GM18517 (cell line): ENCODE measurements around the gene TSPAN13.
"Not testable (repeated sequence)": the region's sequence is repeated elsewhere in the genome, so short reads cannot be mapped to it uniquely, and the experiment has no call there.

Experiments used
- ATAC-seq: cut with Tn5 transposase; IDR thresholded peaks from one replicate; pipeline ENCODE4 v1.9.1; 2021; ENCODE audit warnings: mild to moderate bottlenecking, moderate library complexity; ENCODE audit not compliant: unreplicated experiment

TSPAN13 gene

GRCh38 chr7:16740623-16740953 lies 13.0 kb upstream of the TSPAN13 start:
- no peak for ATAC-seq

- ATAC-seq = no peak
These were observed 12.6 kb upstream of the TSPAN13 start for GRCh38 chr7:16740996-16741395.

DNA sequence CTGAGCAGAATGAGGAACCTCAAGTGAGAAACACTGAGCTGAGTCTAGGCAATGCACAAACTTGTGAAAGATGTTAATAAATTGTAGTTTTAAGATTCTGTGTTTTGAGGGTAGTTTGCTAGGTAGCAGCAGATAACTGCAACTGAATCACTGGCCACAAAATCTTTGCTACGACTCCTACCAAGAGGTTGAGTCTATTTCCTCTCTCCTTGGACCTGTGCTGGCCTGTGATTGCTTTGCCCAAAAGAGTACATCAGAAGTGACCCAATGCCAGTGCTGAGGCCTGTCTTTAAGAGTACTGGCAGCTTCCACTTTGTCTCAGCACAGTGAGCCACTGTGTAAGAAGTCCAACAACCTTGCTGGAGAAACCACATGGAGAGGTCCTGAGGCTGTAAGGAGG lies 11.9 kb upstream of the TSPAN13 start:
- ATAC-seq = no peak

- ATAC-seq = no peak
These were observed 11.0 kb upstream of the TSPAN13 start for GRCh38 chr7:16742547-16742946.

GRCh38 chr7:16743236-16743635 lies 10.3 kb upstream of the TSPAN13 start:
- ATAC-seq = no peak

DNA sequence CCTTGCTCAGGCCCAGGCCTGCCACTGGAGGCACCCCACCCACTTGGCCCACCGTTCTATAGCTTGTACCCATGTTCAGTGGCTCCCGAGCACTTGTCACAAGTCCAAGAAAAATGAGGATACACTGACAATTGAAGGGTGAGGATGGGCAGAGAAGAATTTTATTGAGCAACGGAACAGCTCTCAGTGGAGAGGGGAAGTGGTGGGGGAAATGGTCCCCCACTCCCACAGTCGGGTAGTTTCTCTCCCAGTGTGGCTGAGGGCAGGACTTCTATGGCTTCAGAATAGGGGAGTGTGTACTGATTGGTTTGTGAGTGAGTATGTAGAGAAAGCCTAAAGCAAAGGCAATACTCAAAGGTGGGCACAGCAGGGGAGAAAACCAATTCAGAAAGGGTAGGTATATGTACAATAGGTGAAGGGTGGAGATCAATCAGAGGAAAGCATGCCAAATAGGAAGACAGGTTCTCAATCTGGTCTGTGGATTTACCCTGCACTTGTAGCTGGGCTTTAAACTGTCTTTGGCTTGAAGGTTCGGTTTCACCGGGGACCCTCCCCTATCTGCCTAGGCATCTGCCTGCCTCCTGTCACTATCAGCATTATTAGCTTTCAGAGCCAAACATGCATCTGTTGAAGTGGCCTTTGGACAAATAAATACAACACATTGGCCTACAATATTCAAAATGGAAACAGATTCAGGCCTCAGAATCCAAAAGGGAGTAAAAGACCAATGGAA lies 8.9 kb upstream of the TSPAN13 start:
- ATAC-seq = no peak

DNA sequence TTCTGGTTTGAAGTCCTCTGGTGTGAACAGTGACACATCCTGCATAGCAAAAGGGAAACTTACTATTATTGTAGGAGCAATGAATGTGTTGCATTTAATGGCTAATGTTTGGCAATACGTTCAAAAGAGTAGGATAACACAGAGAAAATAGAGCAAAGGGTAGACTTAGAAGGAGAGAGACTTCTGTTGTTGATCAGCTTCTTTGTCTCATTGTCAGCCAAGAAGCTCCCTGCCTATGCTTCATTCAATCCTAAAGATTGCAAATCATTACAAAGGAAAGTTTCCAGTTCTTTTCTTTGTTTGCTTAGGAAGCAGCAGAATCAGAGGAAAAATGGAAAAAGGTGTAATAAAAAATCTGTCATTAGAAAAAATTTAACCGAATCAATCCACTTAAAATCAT lies 7.9 kb upstream of the TSPAN13 start:
- no peak for ATAC-seq

- no peak for ATAC-seq
These were observed 6.5 kb upstream of the TSPAN13 start for GRCh38 chr7:16747102-16747501.

- no peak for ATAC-seq
These were observed 639 bp downstream of the TSPAN13 start for GRCh38 chr7:16753932-16754855.

DNA sequence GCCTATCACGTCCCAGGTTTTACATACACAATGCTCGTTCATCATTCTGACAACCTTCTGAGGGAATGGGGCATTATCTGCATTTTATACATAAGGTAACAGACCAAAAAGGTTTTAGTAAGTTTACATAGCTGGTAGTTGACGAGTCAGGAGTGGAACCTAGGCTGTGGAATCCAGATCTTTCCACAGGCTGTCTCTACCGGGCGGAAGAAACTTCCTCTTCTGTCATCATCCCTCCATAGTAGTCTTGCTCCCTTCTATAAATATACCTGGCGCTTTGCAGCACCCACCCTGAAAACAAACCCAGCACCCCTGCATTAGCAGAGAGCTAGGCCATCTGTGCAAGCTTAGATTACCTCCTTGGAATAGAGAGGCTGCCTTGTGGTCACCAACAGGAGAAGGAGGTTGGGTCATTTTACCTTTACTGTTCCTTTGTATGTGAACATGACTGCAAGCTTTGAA lies 1.3 kb downstream of the TSPAN13 start:
- ATAC-seq = no peak

GRCh38 chr7:16755397-16755796 lies 1.8 kb downstream of the TSPAN13 start:
- ATAC-seq = no peak

- ATAC-seq = no peak
These were observed 4.5 kb downstream of the TSPAN13 start for GRCh38 chr7:16758036-16758435.

DNA sequence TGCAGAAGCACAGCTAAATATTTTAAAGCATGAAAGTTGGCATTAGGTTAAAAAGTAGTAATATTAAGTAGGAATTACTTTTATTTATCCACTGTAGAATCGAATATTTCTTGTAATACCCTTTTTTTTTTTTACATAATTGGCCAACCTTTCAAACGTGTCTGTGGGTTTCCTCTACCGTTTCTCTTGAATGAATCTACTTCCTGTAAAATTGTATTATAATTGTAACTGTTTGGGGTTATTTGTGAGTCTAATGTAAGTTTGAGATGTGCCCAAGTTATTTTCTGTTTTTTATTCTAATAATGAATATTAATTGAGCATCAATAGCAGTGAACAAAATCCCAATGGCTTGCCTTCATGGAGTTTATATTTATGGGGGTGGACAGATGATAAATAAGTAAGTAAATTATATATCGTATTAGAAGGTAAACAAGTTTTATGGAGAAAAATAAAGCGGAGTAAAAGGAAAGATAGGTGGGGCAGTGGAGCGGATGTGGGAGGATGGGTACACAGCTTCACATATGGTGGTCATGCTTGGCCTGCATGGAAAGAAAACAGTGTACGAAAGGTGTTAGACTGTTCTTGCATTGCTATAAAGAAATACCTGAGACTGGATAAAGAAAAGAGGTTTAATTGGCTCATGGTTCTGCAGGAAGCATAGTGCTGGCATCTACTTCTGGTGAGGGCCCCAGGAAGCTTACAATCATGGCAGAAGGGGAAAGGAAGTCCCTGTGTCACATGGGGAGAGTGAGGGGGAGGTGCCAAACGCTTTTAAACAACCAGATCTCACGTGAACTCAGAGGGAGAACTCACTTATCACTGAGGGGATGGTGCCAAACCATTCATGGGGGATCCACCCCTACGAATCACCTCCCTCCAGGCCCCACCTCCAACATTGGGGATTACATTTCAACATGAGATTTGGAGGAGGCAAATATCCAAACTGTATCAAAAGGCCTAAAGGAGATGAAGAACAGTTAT lies 5.4 kb downstream of the TSPAN13 start:
- ATAC-seq = no peak

GRCh38 chr7:16759840-16760239 lies 6.3 kb downstream of the TSPAN13 start:
- no peak for ATAC-seq

DNA sequence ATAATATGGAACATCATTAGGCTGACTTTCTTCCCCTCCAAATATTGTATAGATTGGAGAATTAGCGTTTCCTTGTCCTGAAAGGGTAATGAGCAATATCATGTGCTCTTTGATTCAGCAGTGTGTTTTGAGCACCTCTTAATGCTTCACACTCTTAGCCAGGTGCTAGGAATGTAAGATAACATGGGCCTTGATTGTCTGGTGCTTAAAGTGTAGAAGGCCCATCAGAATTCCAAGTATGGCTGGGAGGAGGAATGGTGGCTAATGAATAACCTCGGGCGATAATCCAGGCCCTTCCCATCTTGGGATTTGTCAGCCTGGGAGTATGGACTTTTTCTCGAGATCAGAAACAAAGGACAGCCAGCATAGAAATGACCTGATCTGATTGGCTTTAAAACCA lies 8.6 kb downstream of the TSPAN13 start:
- ATAC-seq = no peak

DNA sequence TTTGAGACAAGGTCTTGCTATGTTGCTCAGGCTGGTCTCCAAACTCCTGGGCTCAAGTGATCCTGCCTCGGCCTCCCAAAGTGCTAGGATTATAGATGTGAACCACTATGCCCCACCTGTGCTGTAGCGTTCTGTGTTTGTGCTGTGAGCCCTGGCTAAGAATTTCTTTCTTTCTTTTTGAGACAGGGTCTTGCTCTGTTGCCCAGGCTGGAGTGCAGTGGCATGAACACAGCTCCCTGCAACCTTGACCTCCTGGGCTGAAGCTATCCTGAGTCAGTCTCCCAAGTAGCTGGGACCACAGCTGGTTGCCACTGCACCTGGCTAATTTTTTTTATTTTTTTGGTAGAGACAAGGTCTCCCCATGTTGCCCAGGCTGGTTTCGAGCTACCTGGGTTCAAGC lies 11.4 kb downstream of the TSPAN13 start:
- no peak for ATAC-seq

- ATAC-seq = no peak
These were observed 11.9 kb downstream of the TSPAN13 start for GRCh38 chr7:16765436-16765859.

DNA sequence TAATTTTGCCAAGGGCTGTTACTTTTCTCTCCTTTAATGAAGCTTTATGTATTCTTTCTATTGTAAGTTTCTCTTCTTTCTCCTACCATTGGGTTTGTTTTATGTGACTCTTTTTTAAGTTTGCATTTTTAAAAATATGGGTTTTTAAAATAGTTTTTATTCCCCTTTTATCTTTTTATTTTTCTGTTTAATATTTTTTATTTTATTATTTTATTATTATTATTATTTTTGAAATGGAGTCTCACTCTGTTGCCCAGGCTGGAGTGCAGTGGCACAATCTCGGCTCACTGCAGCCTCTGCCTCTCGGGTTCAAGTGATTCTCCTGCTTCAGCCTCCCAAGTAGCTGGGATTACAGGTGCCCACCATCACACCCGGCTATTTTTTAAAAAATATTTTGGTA lies 16.4 kb downstream of the TSPAN13 start:
- ATAC-seq = not testable (repeated sequence)

GRCh38 chr7:16770657-16771329 lies 17.2 kb downstream of the TSPAN13 start:
- no peak for ATAC-seq

DNA sequence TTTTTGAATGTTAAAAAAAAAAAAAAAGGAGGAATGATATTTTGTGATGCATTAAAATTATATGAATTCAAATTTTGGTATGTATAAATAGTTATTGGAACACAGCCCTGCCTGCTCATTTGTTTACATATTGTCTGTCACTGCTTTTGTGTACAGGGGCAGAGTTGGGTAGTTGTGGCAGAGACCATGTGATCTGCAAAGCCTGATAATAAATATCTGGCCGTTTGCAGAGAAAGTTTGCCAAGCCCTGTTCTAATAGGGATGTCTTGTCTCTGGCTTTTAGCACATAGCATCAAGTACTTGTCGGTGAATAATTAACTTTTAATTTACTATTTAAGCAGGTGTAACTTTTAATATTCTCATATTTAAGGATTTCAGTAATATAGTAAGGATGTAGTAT lies 19.8 kb downstream of the TSPAN13 start:
- no peak for ATAC-seq
